Peyer's patch (tissue), 4 donors: ENCODE data around the gene INSIG2.

ENCODE experiments used
- POLR2A ChIP-seq, 2 donors: fragments of 450-650 bp; IDR thresholded peaks; one replicate each; pipeline ENCODE4 v1.5.1; 2017; ENCODE audit warnings: antibody characterized with exemption in 2 of 2, mild to moderate bottlenecking in 2 of 2, moderate library complexity in 2 of 2
- TF ChIP-seq, protein P1 (sequence below), 6 experiments: fragments of 450-650 bp in 4 of 6; fragments of 200-600 bp in 2 of 6; sonication (generic) in 1 of 6; IDR thresholded peaks; one replicate each; pipeline ENCODE4 v1.5.1; 2017 to 2019; ENCODE audit warnings: antibody characterized with exemption in 6 of 6, mild to moderate bottlenecking in 3 of 6, moderate library complexity in 1 of 6

- TF ChIP-seq, protein P1, sequence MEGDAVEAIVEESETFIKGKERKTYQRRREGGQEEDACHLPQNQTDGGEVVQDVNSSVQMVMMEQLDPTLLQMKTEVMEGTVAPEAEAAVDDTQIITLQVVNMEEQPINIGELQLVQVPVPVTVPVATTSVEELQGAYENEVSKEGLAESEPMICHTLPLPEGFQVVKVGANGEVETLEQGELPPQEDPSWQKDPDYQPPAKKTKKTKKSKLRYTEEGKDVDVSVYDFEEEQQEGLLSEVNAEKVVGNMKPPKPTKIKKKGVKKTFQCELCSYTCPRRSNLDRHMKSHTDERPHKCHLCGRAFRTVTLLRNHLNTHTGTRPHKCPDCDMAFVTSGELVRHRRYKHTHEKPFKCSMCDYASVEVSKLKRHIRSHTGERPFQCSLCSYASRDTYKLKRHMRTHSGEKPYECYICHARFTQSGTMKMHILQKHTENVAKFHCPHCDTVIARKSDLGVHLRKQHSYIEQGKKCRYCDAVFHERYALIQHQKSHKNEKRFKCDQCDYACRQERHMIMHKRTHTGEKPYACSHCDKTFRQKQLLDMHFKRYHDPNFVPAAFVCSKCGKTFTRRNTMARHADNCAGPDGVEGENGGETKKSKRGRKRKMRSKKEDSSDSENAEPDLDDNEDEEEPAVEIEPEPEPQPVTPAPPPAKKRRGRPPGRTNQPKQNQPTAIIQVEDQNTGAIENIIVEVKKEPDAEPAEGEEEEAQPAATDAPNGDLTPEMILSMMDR (IDR thresholded peaks at IDR 0.05) = no peak
- no peak for TF ChIP-seq POLR2A (IDR thresholded peaks at IDR 0.05)
These were observed 63.6 kb downstream of the INSIG2 start for GRCh38 chr2:118151831-118152230.
